IMR-90 (cell line): ENCODE measurements around the gene COX7A1. TPM values are rescaled to one million over a fixed set of nuclear protein-coding genes. Genes with fewer than 3 reads are reported as not detected.

ENCODE experiments used
- ATAC-seq: fragments of 200-7000 bp; cut with Tn5 transposase; 2 replicates; pipeline ENCODE4 v1.9.1; 2020; ENCODE audit warnings: low read depth, mild to moderate bottlenecking, moderate library complexity
- BruUV-seq: library from RNA; stranded (reverse); fragments of 400-500 nt; replicated peaks from 2 replicates; lab custom pipeline; 2021; lab: Mats Ljungman, UMichigan
- CTCF ChIA-PET: fragments of 300-600 bp; formaldehyde crosslinking; extraction: SDS; loops from one replicate; lab custom pipeline; 2021; ENCODE audit warnings: antibody characterized with exemption; lab: Yijun Ruan, JAX
- POLR2A ChIA-PET: fragments of 300-600 bp; sonication (Branson Sonifier 250); formaldehyde crosslinking; loops from one replicate; lab custom pipeline; 2022; ENCODE audit warnings: antibody characterized with exemption; ENCODE audit not compliant: unreplicated experiment; lab: Charles Lee
- DNase-seq: peaks from one replicate; pipeline ENCODE4 v3.0.0; 2013
- H2AFZ ChIP-seq: replicated peaks from 2 replicates; pipeline ENCODE3; 2013; ENCODE audit warnings: low read length, mild to moderate bottlenecking; ENCODE audit not compliant: poor library complexity
- H2AK5ac ChIP-seq: 2 replicates; pipeline ENCODE4 v1.6.1; 2013; ENCODE audit warnings: low read depth, low read length, inconsistent platforms
- H2AK9ac ChIP-seq: replicated peaks from 2 replicates; pipeline ENCODE3; 2013; ENCODE audit warnings: mild to moderate bottlenecking, low read depth, low read length, moderate library complexity; ENCODE audit not compliant: poor library complexity
- H2BK120ac ChIP-seq: 2 replicates; pipeline ENCODE4 v1.6.1; 2013; ENCODE audit warnings: low read depth, low read length, inconsistent platforms
- H2BK15ac ChIP-seq: 3 replicates; pipeline ENCODE4 v1.6.1; 2013; ENCODE audit warnings: low read depth, low read length, inconsistent platforms
- H2BK20ac ChIP-seq: 2 replicates; pipeline ENCODE4 v1.6.1; 2013; ENCODE audit warnings: low read depth, mild to moderate bottlenecking, inconsistent platforms, low read length, moderate library complexity
- H2BK5ac ChIP-seq: 2 replicates; pipeline ENCODE4 v1.6.1; 2013; ENCODE audit warnings: mild to moderate bottlenecking, low read depth, low read length, inconsistent platforms; ENCODE audit not compliant: poor library complexity, severe bottlenecking
- H3K14ac ChIP-seq: replicated peaks from 2 replicates; pipeline ENCODE4 v1.6.1; 2013; ENCODE audit warnings: low read depth, low read length, inconsistent platforms
- H3K18ac ChIP-seq: 2 replicates; pipeline ENCODE4 v1.6.1; 2013; ENCODE audit warnings: low read depth, low read length, control low read depth
- H3K23ac ChIP-seq: 2 replicates; pipeline ENCODE4 v1.6.1; 2013; ENCODE audit warnings: low read depth, low read length, inconsistent platforms
- H3K27ac ChIP-seq: 2 replicates; pipeline ENCODE4 v1.5.1; 2013; ENCODE audit warnings: mild to moderate bottlenecking, control low read depth, low read length; ENCODE audit not compliant: insufficient read depth
- H3K27me3 ChIP-seq: 2 replicates; pipeline ENCODE4 v1.6.1; 2013; ENCODE audit warnings: low read length; ENCODE audit not compliant: control insufficient read depth, insufficient read depth
- H3K36me3 ChIP-seq: 2 replicates; pipeline ENCODE4 v1.6.1; 2013; ENCODE audit warnings: low read length, mixed read lengths; ENCODE audit not compliant: control insufficient read depth, insufficient read depth
- H3K4ac ChIP-seq: 2 replicates; pipeline ENCODE4 v1.6.1; 2013; ENCODE audit warnings: low read depth, low read length, inconsistent platforms
- H3K4me1 ChIP-seq: 2 replicates; pipeline ENCODE4 v1.6.1; 2013; ENCODE audit warnings: low read length, mixed read lengths; ENCODE audit not compliant: control insufficient read depth, insufficient read depth
- H3K4me2 ChIP-seq: 2 replicates; pipeline ENCODE4 v1.6.1; 2013; ENCODE audit warnings: low read depth, mild to moderate bottlenecking, control low read depth, low read length, moderate library complexity
- H3K4me3 ChIP-seq: 2 replicates; pipeline ENCODE4 v1.5.1; 2013; ENCODE audit warnings: low read depth, mild to moderate bottlenecking, control low read depth, low read length, moderate library complexity; ENCODE audit not compliant: insufficient read depth
- H3K56ac ChIP-seq: 2 replicates; pipeline ENCODE4 v1.6.1; 2013; ENCODE audit warnings: low read length, inconsistent platforms; ENCODE audit not compliant: insufficient read depth; ENCODE audit errors: extremely low read depth
- H3K79me1 ChIP-seq, 2 experiments: 2 replicates each; pipeline ENCODE4 v1.6.1; 2013; ENCODE audit warnings: low read length in 2 of 2, inconsistent platforms in 1 of 2, low read depth in 1 of 2
- H3K9ac ChIP-seq: 2 replicates; pipeline ENCODE4 v1.6.1; 2013; ENCODE audit warnings: low read depth, low read length, control low read depth
- H3K9me1 ChIP-seq: 2 replicates; pipeline ENCODE4 v1.6.1; 2013; ENCODE audit warnings: low read length, inconsistent platforms; ENCODE audit not compliant: insufficient read depth
- H3K9me3 ChIP-seq: 2 replicates; pipeline ENCODE4 v1.6.1; 2013; ENCODE audit warnings: low read length; ENCODE audit not compliant: control insufficient read depth, insufficient read depth
- H4K20me1 ChIP-seq: 2 replicates; pipeline ENCODE4 v1.6.1; 2013; ENCODE audit warnings: low read length, inconsistent platforms; ENCODE audit not compliant: insufficient read depth
- H4K5ac ChIP-seq: 2 replicates; pipeline ENCODE4 v1.6.1; 2013; ENCODE audit warnings: mild to moderate bottlenecking, low read depth, low read length, control low read depth
- H4K8ac ChIP-seq, 2 experiments: 2 replicates each; pipeline ENCODE4 v1.6.1; 2013; ENCODE audit warnings: low read depth in 2 of 2, low read length in 2 of 2, control low read depth in 1 of 2, inconsistent platforms in 1 of 2
- H4K91ac ChIP-seq: 2 replicates; pipeline ENCODE4 v1.6.1; 2013; ENCODE audit warnings: low read depth, low read length, inconsistent platforms; ENCODE audit not compliant: insufficient read depth
- ELK1 ChIP-seq: fragments of 150-350 bp; IDR thresholded peaks from 2 replicates; pipeline ENCODE4 v1.6.1; 2016; ENCODE audit warnings: low read depth, mild to moderate bottlenecking, low read length, moderate library complexity, borderline replicate concordance
- FOS ChIP-seq: fragments of 150-350 bp; IDR thresholded peaks from 2 replicates; pipeline ENCODE4 v1.6.1; 2016; ENCODE audit warnings: low read depth, low read length
- MAFK ChIP-seq: IDR thresholded peaks from 2 replicates; pipeline ENCODE4 v1.6.1; 2012; ENCODE audit warnings: low read depth, low read length, improper control_type of control experiment
- MXI1 ChIP-seq: IDR thresholded peaks from 2 replicates; pipeline ENCODE4 v1.6.1; 2012; ENCODE audit warnings: low read depth, mild to moderate bottlenecking, low read length, moderate library complexity, borderline replicate concordance
- RCOR1 ChIP-seq: IDR thresholded peaks from 2 replicates; pipeline ENCODE4 v1.6.1; 2012; ENCODE audit warnings: mild to moderate bottlenecking, low read length, improper control_type of control experiment; ENCODE audit not compliant: insufficient replicate concordance
- SMC3 ChIP-seq: fragments of 150-350 bp; IDR thresholded peaks from 2 replicates; pipeline ENCODE4 v1.6.1; 2016; ENCODE audit warnings: low read depth, mild to moderate bottlenecking, antibody characterized with exemption, low read length, moderate library complexity
- WGBS, 2 experiments: methylation state at CpG; one replicate each; pipeline versions ENCODE4 v1.1.5 to v1.1.7; 2013; ENCODE audit warnings: missing lambda C conversion rate in 2 of 2; ENCODE audit not compliant: insufficient read length in 1 of 2; ENCODE audit errors: extremely low coverage in 2 of 2; 5-methylcytosine and 5-hydroxymethylcytosine counted together
- dilution Hi-C: fragments of 300-500 bp; cut with HindIII; formaldehyde crosslinking; loops from one replicate; pipeline ENCODE4 v1.14.3; 2018; ENCODE audit warnings: low sequenced_read_pairs; ENCODE audit not compliant: unreplicated experiment
- in situ Hi-C: fragments of 300-500 bp; cut with MboI; formaldehyde crosslinking; loops from 3 replicates; pipeline ENCODE4 v1.14.3; 2019; ENCODE audit warnings: low sequenced_read_pairs, inconsistent platforms, mixed read lengths
- intact Hi-C: fragments of 100-400 bp; cut with micrococcal nuclease; formaldehyde crosslinking; loops from 2 replicates; pipeline ENCODE4 v1.10.0; 2022
- polyA plus RNA-seq, 3 experiments: library from polyadenylated mRNA; depleted of rRNA; stranded (reverse); fragments of >200 nt; gene quantifications; 2 replicates each; pipeline ENCODE4 v1.2.3, GENCODE V29; 2012; ENCODE audit warnings: low replicate concordance in 1 of 3
- total RNA-seq: library from RNA; depleted of rRNA; stranded (reverse); fragments of >200 nt; gene quantifications from 2 replicates; pipeline ENCODE4 v1.2.3, GENCODE V29; 2012
- TF ChIP-seq, protein P1 (sequence below): conservative IDR thresholded peaks from 2 replicates; pipeline ENCODE4 v1.5.1; 2012; ENCODE audit warnings: mild to moderate bottlenecking, low read depth, low read length, improper control_type of control experiment
- TF ChIP-seq, protein P2 (sequence below): fragments of 150-350 bp; IDR thresholded peaks from 2 replicates; pipeline ENCODE4 v1.6.1; 2017; ENCODE audit warnings: mild to moderate bottlenecking, antibody characterized with exemption, low read length, low read depth

The COX7A1 gene
- total and polyA plus RNA-seq, 2 of the 4 experiments (the other 2 are of a cell fraction) = 0.54 to 6.9 TPM

- dilution Hi-C loops (no loop called here), intact Hi-C loops (no loop called here), in situ Hi-C loops (no loop called here)
- Histone ChIP-seq H3K4me3 (no peak overlapping the region), H4K91ac (no peak overlapping the region), H2AK9ac (no peak overlapping the region), H2AFZ (no peak overlapping the region), H4K20me1 (no peaks in the 10 kb centered on the region), H3K23ac (no peak overlapping the region), H2BK15ac (no peak overlapping the region), H3K79me1 (no peaks in the 10 kb centered on the region), H3K4me1 (peaks cover 4% of the 10 kb centered on the region; the same call in 1 of the 2 replicates), H3K4me2 (no peak overlapping the region), H3K9me1 (no peaks in the 10 kb centered on the region), H2BK20ac (no peak overlapping the region), H4K8ac (no peak overlapping the region), H3K9me3 (no peaks in the 10 kb centered on the region), H2BK120ac (no peak overlapping the region), H3K14ac (no peak overlapping the region), H3K4ac (no peak overlapping the region), H3K18ac (no peak overlapping the region), H3K56ac (no peak overlapping the region), H3K27me3 (no peaks in the 10 kb centered on the region), H2BK5ac (no peak overlapping the region), H3K27ac (no peak overlapping the region), H3K36me3 (0 out of 2 replicates have a peak, but pooled peaks cover 2% of the 10 kb centered on the region), H4K5ac (no peak overlapping the region), H2AK5ac (no peak overlapping the region), H3K9ac (no peak overlapping the region)
- DNase-seq (no peak), ATAC-seq (no peak)
- TF ChIP-seq MAFK (no peak), MXI1 (no peak), SMC3 (no peak), ELK1 (no peak), RCOR1 (no peak), FOS (no peak)
- TF ChIP-seq, protein P1, sequence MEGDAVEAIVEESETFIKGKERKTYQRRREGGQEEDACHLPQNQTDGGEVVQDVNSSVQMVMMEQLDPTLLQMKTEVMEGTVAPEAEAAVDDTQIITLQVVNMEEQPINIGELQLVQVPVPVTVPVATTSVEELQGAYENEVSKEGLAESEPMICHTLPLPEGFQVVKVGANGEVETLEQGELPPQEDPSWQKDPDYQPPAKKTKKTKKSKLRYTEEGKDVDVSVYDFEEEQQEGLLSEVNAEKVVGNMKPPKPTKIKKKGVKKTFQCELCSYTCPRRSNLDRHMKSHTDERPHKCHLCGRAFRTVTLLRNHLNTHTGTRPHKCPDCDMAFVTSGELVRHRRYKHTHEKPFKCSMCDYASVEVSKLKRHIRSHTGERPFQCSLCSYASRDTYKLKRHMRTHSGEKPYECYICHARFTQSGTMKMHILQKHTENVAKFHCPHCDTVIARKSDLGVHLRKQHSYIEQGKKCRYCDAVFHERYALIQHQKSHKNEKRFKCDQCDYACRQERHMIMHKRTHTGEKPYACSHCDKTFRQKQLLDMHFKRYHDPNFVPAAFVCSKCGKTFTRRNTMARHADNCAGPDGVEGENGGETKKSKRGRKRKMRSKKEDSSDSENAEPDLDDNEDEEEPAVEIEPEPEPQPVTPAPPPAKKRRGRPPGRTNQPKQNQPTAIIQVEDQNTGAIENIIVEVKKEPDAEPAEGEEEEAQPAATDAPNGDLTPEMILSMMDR = no peak
- TF ChIP-seq, protein P2, sequence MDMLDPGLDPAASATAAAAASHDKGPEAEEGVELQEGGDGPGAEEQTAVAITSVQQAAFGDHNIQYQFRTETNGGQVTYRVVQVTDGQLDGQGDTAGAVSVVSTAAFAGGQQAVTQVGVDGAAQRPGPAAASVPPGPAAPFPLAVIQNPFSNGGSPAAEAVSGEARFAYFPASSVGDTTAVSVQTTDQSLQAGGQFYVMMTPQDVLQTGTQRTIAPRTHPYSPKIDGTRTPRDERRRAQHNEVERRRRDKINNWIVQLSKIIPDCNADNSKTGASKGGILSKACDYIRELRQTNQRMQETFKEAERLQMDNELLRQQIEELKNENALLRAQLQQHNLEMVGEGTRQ = no peak
- POLR2A ChIA-PET = interaction anchor here (0.5 kb wide), 1 partner anchor 116 kb away, joined by 5 read pairs; no protein-coding TSS in a partner anchor
- BruUV-seq = no TSS peak
- 58% methylated on average over 4 of the region's 9 CpGs; no CpG with 5 or more reads in 1 of the 2 experiments for WGBS, 2 experiments
- CTCF ChIA-PET = interaction anchor here (0.7 to 3.8 kb wide), 3 partner anchors 16 to 108 kb away, joined by 4 to 20 read pairs (median 4); no protein-coding TSS in a partner anchor
These were observed 17.0 kb upstream of the COX7A1 start for GRCh38 chr19:36169084-36169760.
